GM10847 (cell line): ENCODE data around the gene ATP6V1G2.

Experiments
- POLR2A ChIP-seq: IDR thresholded peaks from 2 replicates; pipeline ENCODE4 v1.6.1; 2011; ENCODE audit not compliant: insufficient read length; ENCODE audit errors: extremely low read depth

The ATP6V1G2 gene

GRCh38 chr6:31560697-31561058 is 14.3 kb upstream of the ATP6V1G2 start:
- TF ChIP-seq POLR2A: no peak

- TF ChIP-seq POLR2A: no peak
Measured at GRCh38 chr6:31559958-31560696, 13.7 kb upstream of the ATP6V1G2 start.

GRCh38 chr6:31559606-31559957 is 13.2 kb upstream of the ATP6V1G2 start:
- no peak for TF ChIP-seq POLR2A

GRCh38 chr6:31558631-31559500 is 12.5 kb upstream of the ATP6V1G2 start:
- TF ChIP-seq POLR2A: peak; percentile 35

GRCh38 chr6:31558318-31558625 is 11.9 kb upstream of the ATP6V1G2 start:
- no peak for TF ChIP-seq POLR2A

GRCh38 chr6:31557443-31558317 is 11.3 kb upstream of the ATP6V1G2 start:
- no peak for TF ChIP-seq POLR2A

- TF ChIP-seq POLR2A: no peak
Measured at GRCh38 chr6:31556307-31556706, 9.9 kb upstream of the ATP6V1G2 start.

GRCh38 chr6:31548544-31548873 is 2.1 kb upstream of the ATP6V1G2 start:
- TF ChIP-seq POLR2A: no peak

GRCh38 chr6:31547727-31548543 is 1.5 kb upstream of the ATP6V1G2 start:
- TF ChIP-seq POLR2A: no peak

GRCh38 chr6:31546958-31547726 is 734 bp upstream of the ATP6V1G2 start, which contains the start of gene NFKBIL1:
NFKBIL1 (plus strand) TSS chr6:31547608; CDS start chr6:31547695, 87 bp downstream.
- TF ChIP-seq POLR2A: peak; percentile 41

GRCh38 chr6:31545291-31545690 is 1.1 kb downstream of the ATP6V1G2 start:
- TF ChIP-seq POLR2A: no peak

GRCh38 chr6:31544676-31545075 is 1.7 kb downstream of the ATP6V1G2 start:
- no peak for TF ChIP-seq POLR2A

GRCh38 chr6:31543639-31544038 is 2.8 kb downstream of the ATP6V1G2 start:
- TF ChIP-seq POLR2A: no peak

GRCh38 chr6:31541658-31542521 is 4.5 kb downstream of the ATP6V1G2 start, which contains the start of gene DDX39B:
DDX39B (minus strand) TSS chr6:31542003; CDS start chr6:31540532, 1,471 bp downstream.
- peak; percentile 84 for TF ChIP-seq POLR2A
